ENCODE measurements around the gene ACTR3C.

Gene ACTR3C

GRCh38 chr7:150357771-150358427, 34.6 kb upstream of the ACTR3C start:
- no peak overlapping the region for H3K27ac ChIP-seq
- TF ChIP-seq, protein P1, sequence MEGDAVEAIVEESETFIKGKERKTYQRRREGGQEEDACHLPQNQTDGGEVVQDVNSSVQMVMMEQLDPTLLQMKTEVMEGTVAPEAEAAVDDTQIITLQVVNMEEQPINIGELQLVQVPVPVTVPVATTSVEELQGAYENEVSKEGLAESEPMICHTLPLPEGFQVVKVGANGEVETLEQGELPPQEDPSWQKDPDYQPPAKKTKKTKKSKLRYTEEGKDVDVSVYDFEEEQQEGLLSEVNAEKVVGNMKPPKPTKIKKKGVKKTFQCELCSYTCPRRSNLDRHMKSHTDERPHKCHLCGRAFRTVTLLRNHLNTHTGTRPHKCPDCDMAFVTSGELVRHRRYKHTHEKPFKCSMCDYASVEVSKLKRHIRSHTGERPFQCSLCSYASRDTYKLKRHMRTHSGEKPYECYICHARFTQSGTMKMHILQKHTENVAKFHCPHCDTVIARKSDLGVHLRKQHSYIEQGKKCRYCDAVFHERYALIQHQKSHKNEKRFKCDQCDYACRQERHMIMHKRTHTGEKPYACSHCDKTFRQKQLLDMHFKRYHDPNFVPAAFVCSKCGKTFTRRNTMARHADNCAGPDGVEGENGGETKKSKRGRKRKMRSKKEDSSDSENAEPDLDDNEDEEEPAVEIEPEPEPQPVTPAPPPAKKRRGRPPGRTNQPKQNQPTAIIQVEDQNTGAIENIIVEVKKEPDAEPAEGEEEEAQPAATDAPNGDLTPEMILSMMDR (conservative IDR thresholded peaks at IDR 0.05) = no peak

- no peak overlapping the region for H3K27ac ChIP-seq
- TF ChIP-seq, protein P1 (conservative IDR thresholded peaks at IDR 0.05) = no peak
These were observed 33.9 kb upstream of the ACTR3C start for GRCh38 chr7:150357270-150357669.

DNA sequence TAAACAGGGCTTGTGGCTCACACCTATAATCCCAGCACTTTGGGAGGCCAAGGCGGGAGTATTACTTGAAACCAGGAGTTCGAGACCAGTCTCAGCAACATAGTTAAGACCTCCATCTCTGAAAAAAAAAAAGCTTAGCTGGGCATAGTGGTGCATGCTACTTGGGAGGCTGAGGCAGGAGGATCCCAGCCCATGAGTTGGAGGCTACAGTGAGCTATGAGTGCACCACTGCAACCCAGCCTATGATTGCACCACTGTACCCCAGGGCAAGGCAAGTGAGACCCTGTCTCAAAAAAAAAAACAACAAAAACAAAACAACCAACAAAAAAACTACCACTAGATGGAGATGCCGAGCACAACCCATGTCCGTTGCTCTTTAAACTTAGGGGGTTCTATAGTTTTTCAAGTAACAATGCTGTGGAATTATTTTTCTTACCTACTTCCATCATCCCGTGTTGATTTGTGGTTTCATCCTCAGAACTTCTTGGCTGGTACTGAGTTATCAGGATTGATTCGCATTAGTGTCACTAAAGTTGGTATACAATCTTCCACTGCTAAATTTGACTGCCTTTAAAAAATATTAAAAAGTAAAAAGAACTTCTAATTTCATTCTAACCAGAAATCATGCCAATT, 33.0 kb upstream of the ACTR3C start:
- peak overlapping the region; percentile 71 for H3K27ac ChIP-seq
- TF ChIP-seq, protein P1 (conservative IDR thresholded peaks at IDR 0.05) = peak; percentile 87

GRCh38 chr7:150355666-150356059, 32.3 kb upstream of the ACTR3C start:
- peak overlapping the region; percentile 71 for H3K27ac ChIP-seq
- TF ChIP-seq, protein P1 (conservative IDR thresholded peaks at IDR 0.05) = no peak

- H3K27ac ChIP-seq = no peak overlapping the region
- TF ChIP-seq, protein P1 (conservative IDR thresholded peaks at IDR 0.05) = no peak
These were observed 28.3 kb upstream of the ACTR3C start for GRCh38 chr7:150351587-150352194.

DNA sequence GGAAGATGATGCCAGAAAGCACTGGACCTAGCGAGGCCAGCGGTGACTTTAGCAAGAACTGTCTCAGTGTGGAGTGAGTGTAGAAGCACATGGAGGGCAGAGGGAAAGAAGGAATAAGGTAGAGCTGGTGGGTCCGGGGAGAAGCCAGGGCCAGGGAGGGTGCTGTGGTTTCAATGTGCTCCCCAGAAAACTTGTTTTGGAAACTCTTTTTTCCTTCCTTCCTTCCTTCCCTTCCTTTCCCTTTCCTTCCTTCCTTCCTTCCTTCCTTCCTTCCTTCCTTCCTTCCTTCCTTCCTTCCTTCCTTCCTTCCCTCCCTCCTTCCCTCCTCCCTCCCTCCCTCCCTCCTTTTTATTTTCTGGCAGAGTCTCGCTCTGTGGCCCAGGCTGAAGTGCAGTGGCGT, 23.6 kb upstream of the ACTR3C start:
- H3K27ac ChIP-seq = no peak overlapping the region
- TF ChIP-seq, protein P1 (conservative IDR thresholded peaks at IDR 0.05) = no peak

DNA sequence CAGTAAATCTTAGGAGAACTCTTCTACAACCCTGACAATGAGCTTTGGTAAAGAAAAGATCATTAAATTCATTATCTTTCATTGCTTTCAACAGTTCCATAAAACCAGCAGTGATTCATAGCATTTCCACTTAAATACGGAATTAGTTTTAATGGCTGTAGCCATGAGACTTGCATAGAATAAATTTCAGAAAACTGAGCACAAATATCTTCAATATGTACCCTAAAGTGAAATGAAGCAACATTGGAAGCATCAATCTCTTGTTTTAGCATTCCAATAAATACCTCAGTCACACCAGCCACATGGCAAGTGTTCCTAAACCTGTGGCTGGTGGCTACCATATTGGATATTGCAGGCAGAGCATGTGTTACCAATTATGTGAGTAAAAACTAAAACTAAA, 21.7 kb upstream of the ACTR3C start:
- no peak overlapping the region for H3K27ac ChIP-seq
- TF ChIP-seq, protein P1 (conservative IDR thresholded peaks at IDR 0.05) = no peak

Data from VCaP (cell line).